SK-N-MC (cell line): ENCODE data around the gene S1PR4.

Experiments used
- EZH2 ChIP-seq: fragments of 200-600 bp; sonication (generic); IDR thresholded peaks from one replicate; pipeline ENCODE4 v1.6.1; 2017; ENCODE audit warnings: antibody characterized with exemption
- FOXP2 ChIP-seq: optimal IDR thresholded peaks from 2 replicates; pipeline ENCODE3; 2011; ENCODE audit warnings: mild to moderate bottlenecking, moderate library complexity; ENCODE audit not compliant: insufficient read depth; ENCODE audit errors: extremely low read length, control extremely low read depth
- POLR2AphosphoS5 ChIP-seq: IDR thresholded peaks from 2 replicates; pipeline ENCODE4 v1.6.1; 2012; ENCODE audit warnings: mild to moderate bottlenecking, low read depth, low read length, borderline replicate concordance

- no peak for TF ChIP-seq EZH2
- no peak for TF ChIP-seq POLR2AphosphoS5
- no peak for TF ChIP-seq FOXP2
These were observed 14.1 kb downstream of the S1PR4 start for GRCh38 chr19:3192684-3193083.
